GM12891 (cell line): ENCODE data around the gene SECISBP2L. TPM values are rescaled to one million over a fixed set of nuclear protein-coding genes. Genes with fewer than 3 reads are reported as not detected.

Experiments
- DNase-seq: peaks from one replicate; pipeline ENCODE4 v3.0.0; 2011; ENCODE audit warnings: low spot score; ENCODE audit not compliant: insufficient read length
- FAIRE-seq: peaks from 2 replicates; lab custom pipeline; 2011; peaks lifted over from hg19 to GRCh38; lab: Jason Lieb, UNC
- PAX5 ChIP-seq: IDR thresholded peaks from 2 replicates; pipeline ENCODE4 v1.6.1; 2011; ENCODE audit warnings: low read length, moderate library complexity, mild to moderate bottlenecking; ENCODE audit not compliant: insufficient read depth, severe bottlenecking
- POLR2A ChIP-seq: IDR thresholded peaks from 2 replicates; pipeline ENCODE4 v1.6.1; 2011; ENCODE audit warnings: low read depth, low read length, control low read depth
- POLR2AphosphoS5 ChIP-seq: IDR thresholded peaks from 2 replicates; pipeline ENCODE4 v1.6.1; 2011; ENCODE audit warnings: low read depth, low read length, control low read depth
- POU2F2 ChIP-seq: IDR thresholded peaks from 2 replicates; pipeline ENCODE4 v1.6.1; 2011; ENCODE audit warnings: low read depth, mild to moderate bottlenecking, control low read depth, low read length, moderate library complexity
- SPI1 ChIP-seq: IDR thresholded peaks from 2 replicates; pipeline ENCODE4 v1.6.1; 2011; ENCODE audit warnings: low read depth, low read length, control low read depth
- TAF1 ChIP-seq: IDR thresholded peaks from 2 replicates; pipeline ENCODE4 v1.6.1; 2011; ENCODE audit warnings: low read depth, low read length, control low read depth
- polyA plus RNA-seq: library from polyadenylated mRNA; unstranded; fragments of >200 nt; gene quantifications from one replicate; pipeline ENCODE4 v1.2.1, GENCODE V29; 2012; ENCODE audit warnings: low read depth, missing spikeins, inconsistent platforms; ENCODE audit not compliant: missing spikeins

The SECISBP2L gene
- 6.6 TPM for polyA plus RNA-seq

- FAIRE-seq: peak; percentile 97
These were observed at the start of gene SECISBP2L for GRCh38 chr15:49046220-49047102. Gene SECISBP2L (minus strand): TSS chr15:49046446. CDS start chr15:49046299, 147 bp downstream.

GRCh38 chr15:49094923-49095322 is 48.7 kb upstream of the SECISBP2L start:
- no peak for FAIRE-seq
- DNase-seq: no peak
- TF ChIP-seq SPI1: no peak
- no peak for TF ChIP-seq POLR2AphosphoS5
- TF ChIP-seq TAF1: no peak
- no peak for TF ChIP-seq PAX5
- no peak for TF ChIP-seq POLR2A
- TF ChIP-seq POU2F2: no peak

More at GRCh38 chr15:49046220-49047102, at the start of gene SECISBP2L:
- TF ChIP-seq PAX5 (no peak), SPI1 (no peak), TAF1 (no peak; the same call in 1 of the 2 replicates), POU2F2 (peak; percentile 57; the same call in 1 of the 2 replicates), POLR2AphosphoS5 (peak; percentile 61), POLR2A (peak; percentile 61; the same call in 1 of the 2 replicates)
- peak; percentile 82 for DNase-seq

- TF ChIP-seq POLR2AphosphoS5 (no peak), POLR2A (no peak), TAF1 (no peak), POU2F2 (no peak), PAX5 (no peak)
- FAIRE-seq: no peak
- no peak for DNase-seq
These were observed 47.2 kb upstream of the SECISBP2L start for GRCh38 chr15:49093252-49094105.

DNA sequence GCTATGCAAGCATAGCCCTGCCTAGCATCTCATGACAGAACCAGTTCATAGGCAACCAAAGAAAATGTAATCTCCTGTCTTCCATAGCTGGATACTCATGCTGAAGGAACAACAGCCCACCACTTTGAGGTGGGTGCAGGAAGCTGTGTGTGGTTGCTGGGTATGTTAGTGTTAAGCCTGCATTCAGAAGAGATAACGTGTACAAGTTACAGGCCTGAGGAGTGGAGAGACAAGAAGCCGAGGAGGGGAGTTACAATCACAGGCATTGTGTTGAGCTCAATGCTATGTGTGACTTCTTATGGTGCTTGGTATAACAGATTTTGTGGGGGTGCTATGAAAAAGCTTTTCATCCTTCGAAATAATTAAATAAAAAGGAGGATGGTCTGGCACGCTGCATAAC is 42.8 kb upstream of the SECISBP2L start:
- TF ChIP-seq POLR2AphosphoS5 (no peak), TAF1 (no peak), SPI1 (no peak), PAX5 (no peak), POU2F2 (no peak), POLR2A (no peak)
- no peak for FAIRE-seq
- DNase-seq: no peak

- DNase-seq (no peak), FAIRE-seq (no peak)
- no peak for TF ChIP-seq POLR2A
- no peak for TF ChIP-seq SPI1
- TF ChIP-seq TAF1: no peak
- TF ChIP-seq POU2F2: no peak
- no peak for TF ChIP-seq POLR2AphosphoS5
- TF ChIP-seq PAX5: no peak
These were observed 39.6 kb upstream of the SECISBP2L start for GRCh38 chr15:49085696-49086459.

GRCh38 chr15:49084285-49084570 is 38.0 kb upstream of the SECISBP2L start:
- FAIRE-seq (no peak), DNase-seq (no peak)
- TF ChIP-seq POLR2A: no peak

DNA sequence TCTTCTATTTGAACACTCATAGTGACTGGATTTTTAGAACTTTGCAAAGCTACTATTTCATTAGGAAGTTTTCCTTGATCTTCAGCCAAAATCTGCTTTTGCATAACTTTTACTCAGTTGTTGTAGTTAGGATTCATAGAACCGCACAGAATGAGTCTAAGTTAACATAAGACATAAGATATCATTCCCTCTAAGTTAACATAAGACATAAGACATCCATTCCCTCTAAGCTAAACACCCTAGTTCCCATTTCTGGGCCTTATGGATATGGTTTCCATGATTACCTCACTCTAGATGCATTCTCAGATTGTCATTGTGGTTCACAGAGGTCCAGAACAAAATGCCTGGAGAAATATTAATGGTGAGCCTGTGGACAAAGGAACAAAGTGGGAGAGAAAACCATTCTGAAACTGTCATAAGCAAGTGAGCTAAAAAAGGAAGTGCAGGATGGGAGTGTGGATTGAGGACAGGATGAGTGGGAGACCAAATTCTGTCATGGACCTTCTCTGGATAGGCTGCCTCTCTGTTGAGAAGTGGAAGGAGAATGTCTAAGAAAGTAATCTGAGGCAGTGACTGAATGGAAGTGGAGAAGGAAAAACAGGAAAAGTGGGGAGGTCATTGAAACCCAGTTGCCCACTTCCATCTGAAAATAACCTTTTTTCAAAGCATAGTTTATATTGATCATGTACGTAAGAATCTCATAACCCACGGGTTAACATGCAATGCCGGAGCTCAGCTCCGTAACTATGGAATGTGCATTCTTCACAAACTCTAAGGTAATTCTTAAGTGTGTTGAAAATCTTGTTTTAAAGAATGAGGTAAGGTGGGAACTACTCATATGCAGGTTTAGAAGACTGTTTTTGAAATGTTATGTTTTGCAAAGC is 37.4 kb upstream of the SECISBP2L start:
- DNase-seq (no peak), FAIRE-seq (no peak)
- TF ChIP-seq SPI1 (0 out of 2 replicates have a peak, but pooled peaks have one; percentile 17), PAX5 (no peak)

DNA sequence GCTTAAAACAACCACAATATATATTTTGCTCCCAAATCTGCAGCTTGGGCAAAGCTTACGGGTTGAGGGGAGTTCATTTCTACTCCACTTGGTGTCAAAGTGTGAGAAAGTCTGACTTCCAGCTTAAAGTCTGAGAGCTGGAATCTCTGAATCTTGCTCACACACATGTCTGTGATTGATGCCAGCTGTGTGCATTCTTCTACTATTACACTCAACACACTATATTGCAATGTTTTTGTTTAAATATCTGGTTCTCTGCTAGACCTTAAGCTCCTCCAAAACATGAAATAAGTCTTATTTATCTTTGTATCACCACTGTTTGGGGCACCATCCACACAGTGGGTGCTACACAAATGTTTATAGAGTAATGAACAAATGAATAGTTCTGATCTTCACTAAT is 36.7 kb upstream of the SECISBP2L start:
- TF ChIP-seq SPI1 (no peak), PAX5 (no peak), POLR2AphosphoS5 (no peak), TAF1 (no peak), POLR2A (no peak), POU2F2 (no peak)
- FAIRE-seq: no peak
- DNase-seq: no peak
